ENCODE results near the gene DCUN1D2.

DCUN1D2 gene

DNA sequence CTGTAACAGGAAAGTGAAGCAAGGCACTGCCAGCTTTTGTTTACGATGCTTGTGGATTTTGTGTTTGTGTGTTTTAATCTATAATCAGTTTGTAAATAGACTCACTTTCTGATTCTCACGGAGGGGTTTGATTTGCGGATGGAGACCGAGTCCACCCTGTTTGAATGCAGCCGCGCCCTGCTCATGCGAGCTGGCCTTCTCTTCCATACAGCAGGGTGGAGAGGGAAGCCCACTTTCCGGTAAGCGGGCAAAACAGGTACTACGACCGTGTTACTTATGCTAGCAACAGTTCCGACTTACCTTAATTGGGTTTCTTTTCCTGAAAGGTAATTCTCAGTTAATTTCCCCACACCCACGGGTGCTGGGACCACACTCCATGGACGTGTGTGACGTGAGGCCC, 70.3 kb downstream of the DCUN1D2 start:
- DNase-seq = no peak

DNA sequence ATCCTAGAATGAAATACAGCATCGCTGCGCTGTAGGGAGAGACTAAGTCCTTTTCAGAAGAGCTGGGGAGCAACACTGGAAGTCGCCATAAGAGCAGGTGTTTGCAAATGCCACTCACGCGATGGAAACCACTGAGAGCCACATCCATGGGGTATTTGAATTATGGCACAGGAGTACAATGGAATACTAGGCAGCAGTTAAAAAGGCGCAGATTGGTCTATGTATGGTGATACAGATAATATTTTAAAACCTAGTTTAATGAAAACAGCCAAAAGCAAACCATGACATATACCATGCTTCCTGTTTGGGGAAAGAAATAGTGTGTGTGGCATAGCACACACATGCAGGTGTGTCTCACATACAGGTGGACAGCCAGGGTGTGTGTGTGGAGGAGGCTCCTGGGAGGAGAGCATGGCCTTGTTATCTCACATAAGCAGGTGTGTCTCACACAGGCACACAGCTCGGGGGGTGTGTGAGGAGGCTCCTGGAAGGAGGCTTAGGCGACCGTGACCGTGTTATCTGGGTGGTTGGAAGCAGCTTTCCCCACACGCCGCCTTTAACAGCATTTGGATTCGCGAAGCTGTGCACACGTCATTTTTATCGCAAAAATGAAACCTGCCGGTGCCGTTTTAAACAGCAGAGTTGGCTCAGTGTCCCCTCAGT, 70.8 kb downstream of the DCUN1D2 start:
- DNase-seq = no peak

DNA sequence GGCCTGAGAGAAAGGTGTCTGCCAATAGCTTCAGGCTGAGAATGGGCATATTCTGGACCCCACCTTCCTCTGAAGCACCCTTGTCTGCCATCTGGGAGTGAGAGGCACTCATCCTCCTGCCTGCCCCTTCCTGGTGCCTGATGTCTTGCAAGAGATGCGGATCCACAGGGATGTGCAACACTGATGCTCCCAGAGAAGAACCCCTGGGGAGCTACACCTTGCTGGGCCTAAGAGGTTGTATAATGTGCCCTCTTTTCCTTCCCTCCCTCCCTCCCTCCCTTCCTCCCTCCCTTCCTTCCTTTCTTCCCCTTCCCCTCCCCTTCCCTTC, 71.8 kb downstream of the DCUN1D2 start:
- DNase-seq = no peak

- no peak for DNase-seq
Observed at GRCh38 chr13:113417836-113418721, 72.4 kb downstream of the DCUN1D2 start.

DNA sequence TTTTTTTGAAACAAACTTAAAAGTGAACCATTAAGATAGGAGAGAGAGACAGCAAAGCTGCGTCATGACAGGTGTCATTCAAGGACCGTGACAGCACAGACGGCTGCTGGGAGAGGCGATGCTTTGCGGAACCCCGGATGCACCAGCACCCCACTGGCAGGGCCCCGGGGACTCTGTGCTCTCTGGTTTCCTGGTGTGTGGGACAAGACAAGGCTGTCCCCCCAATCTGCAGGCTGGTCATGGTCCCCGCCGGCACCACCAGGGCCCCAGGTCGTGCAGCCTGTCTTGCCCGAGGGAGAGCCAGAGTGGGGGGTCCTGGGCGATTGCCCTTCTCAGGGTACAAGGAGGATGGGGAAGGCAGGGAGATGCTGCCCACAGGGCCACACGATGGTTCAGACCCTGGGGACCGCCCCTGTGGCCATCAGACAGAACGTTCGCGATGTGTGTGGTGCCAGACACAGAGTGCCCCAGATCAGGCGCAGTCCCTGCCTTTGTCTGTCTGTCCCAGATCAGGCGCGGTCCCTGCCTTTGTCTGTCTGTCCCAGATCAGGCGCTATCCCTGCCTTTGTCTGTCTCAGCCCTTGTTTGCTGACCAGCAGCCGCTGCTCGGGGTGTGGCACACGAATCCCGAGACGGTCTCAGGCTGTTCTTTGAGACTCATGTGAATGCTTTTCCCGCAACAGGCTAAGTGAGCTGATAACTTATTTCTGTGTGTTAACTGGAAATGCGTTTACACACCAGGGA, 73.3 kb downstream of the DCUN1D2 start:
- DNase-seq = no peak

DNA sequence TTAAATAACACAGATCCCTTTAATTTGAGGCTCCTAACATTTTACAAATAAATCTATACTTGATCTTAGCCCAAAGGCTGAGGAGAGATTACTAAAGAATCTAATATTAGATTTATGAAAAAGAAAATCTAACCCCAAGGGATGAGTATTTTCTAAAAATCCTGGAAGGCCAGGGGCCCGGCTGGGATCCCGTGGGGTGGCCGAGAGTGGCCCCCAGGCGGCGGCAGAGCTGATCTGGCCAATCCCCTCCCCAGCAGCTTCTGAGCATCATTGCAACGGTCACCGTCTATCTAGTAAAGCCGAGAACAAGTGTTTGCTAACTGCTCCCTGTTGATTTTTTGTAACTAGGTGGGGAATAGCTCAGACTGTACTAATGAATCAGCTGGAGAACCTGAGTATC, 74.7 kb downstream of the DCUN1D2 start:
- no peak for DNase-seq

- DNase-seq = no peak
Observed at GRCh38 chr13:113415032-113415431, 75.5 kb downstream of the DCUN1D2 start.

GRCh38 chr13:113414335-113414734, 76.2 kb downstream of the DCUN1D2 start:
- no peak for DNase-seq

- no peak for DNase-seq
Observed at GRCh38 chr13:113413898-113414282, 76.6 kb downstream of the DCUN1D2 start.

DNA sequence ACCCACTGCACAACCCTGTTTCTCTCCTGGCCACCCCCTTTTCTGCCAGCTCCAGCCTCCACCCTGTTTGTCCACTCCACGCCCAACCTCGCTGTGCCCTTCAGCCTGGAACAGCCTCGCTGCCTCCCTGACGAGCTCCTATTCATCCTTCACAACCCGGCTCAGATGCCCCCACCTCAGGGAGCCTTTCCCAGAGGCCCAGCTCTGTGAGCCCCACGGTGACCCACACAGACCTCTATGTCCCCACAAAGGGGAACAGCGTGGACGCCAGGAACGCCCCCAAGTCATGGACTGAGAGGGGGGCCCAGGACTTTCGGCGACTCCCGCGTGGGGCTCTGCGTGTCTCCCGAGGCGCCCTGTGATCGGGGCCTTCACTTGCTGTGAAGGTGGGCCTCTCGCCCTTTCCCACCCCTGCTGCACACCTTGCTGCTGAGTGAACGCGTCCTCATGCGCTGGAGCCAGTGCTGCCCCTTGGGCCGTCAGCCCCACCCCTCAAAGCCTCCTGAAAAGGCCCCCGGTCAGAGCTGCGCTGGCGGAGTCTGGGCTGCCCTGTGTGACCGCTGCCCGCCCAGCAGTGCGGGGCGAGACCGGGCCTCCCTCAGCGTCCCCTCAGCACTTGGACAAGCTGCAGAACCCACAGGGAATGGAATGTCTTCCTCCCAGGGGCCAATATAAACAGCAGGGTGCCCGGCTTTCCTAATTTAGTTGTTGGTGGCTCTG, 77.2 kb downstream of the DCUN1D2 start:
- DNase-seq = no peak

DNA sequence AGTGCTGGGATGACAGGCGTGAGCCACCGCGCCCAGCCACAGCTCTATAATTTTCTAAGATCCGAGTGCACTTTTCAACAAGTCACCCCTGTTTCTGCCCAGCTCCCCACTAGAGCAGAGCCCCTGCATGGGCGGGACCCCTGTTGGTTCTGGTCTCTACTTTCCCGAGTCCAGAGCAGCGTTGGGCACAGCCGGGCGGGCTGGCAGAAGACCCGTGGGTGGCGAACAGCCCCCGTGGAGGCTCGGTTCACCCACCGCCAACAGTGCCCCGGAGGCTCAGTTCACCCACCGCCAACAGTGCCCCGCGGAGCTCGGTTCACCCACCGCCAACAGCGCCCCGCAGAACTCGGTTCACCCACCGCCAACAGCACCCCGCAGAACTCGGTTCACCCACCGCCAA, 78.1 kb downstream of the DCUN1D2 start:
- no peak for DNase-seq

DNA sequence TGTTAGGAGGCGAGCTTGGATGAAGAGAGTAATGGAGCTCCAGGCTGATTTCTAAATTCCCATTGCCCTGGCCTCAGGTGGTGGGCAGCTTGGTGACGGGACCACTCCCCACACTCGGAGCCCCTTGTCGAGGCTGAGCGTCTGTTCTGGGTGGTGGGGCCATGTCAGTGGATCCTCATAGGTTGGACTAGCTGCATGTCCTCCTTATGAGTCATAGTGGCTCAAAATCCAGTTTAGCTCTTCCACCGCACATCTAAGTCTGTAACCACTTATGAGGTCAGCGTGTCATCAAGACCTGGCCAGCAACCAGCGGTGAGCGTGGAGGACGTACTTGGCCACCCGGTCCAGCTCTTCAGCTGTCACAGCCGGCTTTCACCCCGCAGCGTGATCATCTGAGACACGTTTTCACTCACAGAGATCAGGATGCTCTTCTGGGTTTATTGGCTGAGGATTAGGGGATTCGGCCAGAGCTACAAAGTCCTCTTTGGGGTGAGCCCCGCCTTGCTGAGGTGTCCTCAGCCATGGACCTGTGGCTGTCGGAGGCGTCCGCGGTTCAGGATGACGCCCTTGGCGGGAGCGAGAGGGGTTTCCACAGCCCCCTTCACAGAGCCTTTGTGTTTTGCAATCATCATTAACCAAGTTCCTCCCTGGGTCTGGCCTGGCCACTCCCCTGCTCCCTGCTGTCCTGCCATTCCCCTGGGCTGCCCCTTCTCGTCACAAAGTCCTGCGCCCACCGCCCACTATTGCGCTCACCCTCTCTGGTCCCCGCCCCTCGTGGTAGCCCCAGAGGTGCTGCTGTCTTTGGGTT, 79.1 kb downstream of the DCUN1D2 start:
- no peak for DNase-seq

DNA sequence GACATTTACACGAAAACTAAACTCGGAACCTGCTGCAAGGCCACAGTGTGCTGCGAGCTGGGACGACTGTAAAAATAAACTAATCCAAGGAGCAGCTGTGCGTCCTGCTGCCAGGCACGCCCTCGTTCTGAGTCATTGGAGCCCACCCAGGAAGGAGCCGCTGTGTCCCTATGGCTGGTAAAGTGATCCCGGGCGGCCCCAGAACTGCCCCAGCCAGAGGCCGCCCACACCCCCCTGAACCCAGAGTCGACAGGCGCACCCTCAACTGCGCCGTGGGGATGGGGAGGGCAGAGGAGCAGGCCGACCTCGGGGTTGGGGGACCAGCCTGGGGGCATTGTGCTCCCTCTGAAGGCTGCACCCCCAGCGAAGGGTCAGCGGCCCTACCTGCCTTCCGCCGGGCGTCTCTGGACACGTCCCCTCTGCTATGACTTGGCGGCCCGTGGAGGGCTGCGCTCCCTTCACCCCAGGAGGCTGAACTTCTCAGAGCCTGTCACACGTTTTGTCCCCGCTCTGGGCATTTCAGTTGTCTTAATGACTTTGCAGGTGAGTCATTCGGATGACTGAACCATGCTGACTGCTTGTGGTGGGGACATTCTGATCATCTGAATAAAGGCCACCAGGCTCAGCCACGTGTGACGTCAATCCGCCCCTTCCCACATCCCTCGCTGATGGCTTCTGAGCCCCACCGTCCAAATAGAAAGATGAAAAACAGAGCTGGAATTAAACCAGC, 79.9 kb downstream of the DCUN1D2 start:
- no peak for DNase-seq

DNA sequence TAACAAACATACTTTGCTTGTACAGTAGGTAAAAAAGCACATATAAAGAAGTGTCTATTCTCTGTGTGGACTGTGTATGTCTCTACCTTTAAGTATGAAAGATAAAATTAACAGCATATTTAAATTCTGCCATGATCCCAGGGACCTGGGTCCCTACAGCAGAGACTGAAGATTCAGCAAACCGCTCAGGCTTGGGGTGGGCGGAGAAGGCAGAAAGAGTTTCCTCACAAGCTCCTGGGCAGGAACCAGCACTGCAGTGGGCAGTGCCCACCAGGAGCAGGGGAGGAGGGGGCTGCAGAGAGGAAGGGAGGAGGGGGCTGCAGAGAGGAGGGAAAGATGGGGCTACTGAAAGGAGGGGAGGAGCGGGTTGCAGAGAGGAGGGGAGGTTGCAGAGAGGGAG, 81.9 kb downstream of the DCUN1D2 start:
- no peak for DNase-seq

GRCh38 chr13:113407531-113408393, 82.7 kb downstream of the DCUN1D2 start:
- DNase-seq = no peak

GRCh38 chr13:113407103-113407530, 83.4 kb downstream of the DCUN1D2 start:
- no peak for DNase-seq

DNA sequence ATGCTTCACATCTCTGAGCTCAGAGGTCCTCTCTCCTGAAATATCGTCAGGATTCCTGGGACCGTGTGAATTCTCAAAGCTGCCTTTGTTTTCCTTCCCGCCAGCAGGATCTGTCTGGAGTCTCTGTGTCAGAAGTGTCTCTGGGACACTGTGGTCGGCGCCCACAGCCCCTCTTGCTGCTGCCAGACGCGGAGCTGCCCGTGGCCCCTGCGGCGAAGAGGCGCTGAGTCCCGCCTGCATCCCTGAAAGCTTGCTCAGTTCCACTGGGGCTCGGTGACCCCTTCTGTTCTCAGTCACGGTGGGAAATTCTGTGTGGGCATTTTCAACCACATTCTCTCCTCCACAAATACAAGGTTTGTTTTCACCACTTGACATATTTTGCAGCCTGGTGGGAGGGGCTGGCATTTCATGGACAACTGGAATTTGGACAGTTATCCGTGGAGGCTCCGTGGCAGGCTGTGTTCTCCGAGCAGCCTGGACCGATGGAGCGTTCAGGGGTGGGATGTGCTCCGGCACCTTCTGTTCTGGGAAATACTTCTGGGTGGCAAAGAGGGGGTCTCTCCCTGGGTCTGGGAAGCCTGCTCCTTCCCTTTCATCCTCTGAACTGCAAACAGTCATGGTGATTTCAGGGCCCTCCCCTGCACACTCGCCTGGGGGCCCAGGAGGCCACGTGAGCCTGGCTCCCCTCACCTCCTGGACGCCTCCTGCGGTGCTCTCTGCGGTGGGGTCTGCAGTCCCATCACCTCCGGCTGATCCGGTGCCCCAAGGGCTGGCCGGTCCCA, 84.0 kb downstream of the DCUN1D2 start:
- DNase-seq = no peak

Data from stimulated activated CD4-positive, alpha-beta T cell treated with anti-CD3 and anti-CD28 coated beads, Interleukin-4, amount 100 ng/mL, for 1 hour (primary cell).